Measurements from ENCODE around the gene NIM1K.

- TF ChIP-seq POLR2AphosphoS5 (IDR thresholded peaks at IDR 0.05): no peak
- no peak for TF ChIP-seq CTCF (IDR thresholded peaks at IDR 0.05)
- no peak for TF ChIP-seq EP300 (IDR thresholded peaks at IDR 0.05)
- no peak for TF ChIP-seq POLR2A (IDR thresholded peaks at IDR 0.05; ENCODE audit: low read depth)
Measured at GRCh38 chr5:43312076-43312661, 120.1 kb downstream of the NIM1K start.

Measured in esophagus muscularis mucosa (tissue), 4 donors.